Esophagus squamous epithelium (tissue), 5 donors: ENCODE measurements around the gene SCT. TPM values are rescaled to one million over a fixed set of nuclear protein-coding genes. Genes with fewer than 3 reads are reported as not detected.
A peak's percentile ranks its signal among the peaks of the same experiment; 100 is the strongest.

ENCODE experiments used
- DNase-seq: peaks from one replicate; lab custom pipeline; 2025; lab: John Stamatoyannopoulos, UW
- H3K27ac ChIP-seq, 4 donors: fragments of 200-600 bp; sonication (generic); one replicate each; pipeline ENCODE4 v1.5.1; 2016 to 2019; ENCODE audit warnings: mild to moderate bottlenecking in 1 of 4
- H3K27me3 ChIP-seq, 4 donors: fragments of 200-600 bp; sonication (generic); 1 replicate in 3 of 4; 2 replicates in 1 of 4; pipeline versions ENCODE4 v1.5.1 to v1.6.0; 2017 to 2021; ENCODE audit warnings: antibody characterized with exemption in 1 of 4
- H3K36me3 ChIP-seq, 3 donors: fragments of 200-600 bp; sonication (generic); one replicate each; pipeline ENCODE4 v1.5.1; 2016 to 2019
- H3K4me1 ChIP-seq, 3 donors: fragments of 200-600 bp; sonication (generic); one replicate each; pipeline ENCODE4 v1.5.1; 2017 to 2019
- H3K4me3 ChIP-seq, 4 donors: fragments of 200-600 bp; sonication (generic); 1 replicate in 3 of 4; 2 replicates in 1 of 4; pipeline ENCODE4 v1.5.1; 2016 to 2019; ENCODE audit warnings: mild to moderate bottlenecking in 2 of 4, moderate library complexity in 1 of 4
- H3K9me3 ChIP-seq, 3 donors: fragments of 200-600 bp; sonication (generic); one replicate each; pipeline ENCODE4 v1.5.1; 2016 to 2019
- CTCF ChIP-seq, 6 experiments: fragments of 450-650 bp in 4 of 6; fragments of 200-600 bp in 2 of 6; sonication (generic) in 2 of 6; IDR thresholded peaks; one replicate each; pipeline ENCODE4 v1.5.1; 2016 to 2019; ENCODE audit warnings: antibody characterized with exemption in 6 of 6, mild to moderate bottlenecking in 4 of 6, moderate library complexity in 4 of 6
- POLR2A ChIP-seq, 4 donors: fragments of 450-650 bp; IDR thresholded peaks; one replicate each; pipeline ENCODE4 v1.6.1; 2017; ENCODE audit warnings: antibody characterized with exemption in 4 of 4, mild to moderate bottlenecking in 4 of 4, moderate library complexity in 3 of 4
- WGBS, 2 donors: methylation state at CpG; one replicate each; pipeline ENCODE4 v1.1.5; 2018; 5-methylcytosine and 5-hydroxymethylcytosine counted together
- intact Hi-C: fragments of 100-400 bp; cut with DNase I; formaldehyde crosslinking; loops from one replicate; pipeline ENCODE4 v1.15.0; 2022
- total RNA-seq, 4 donors: library from RNA; depleted of rRNA; stranded (reverse); fragments of >200 nt; gene quantifications; one replicate each; pipeline ENCODE4 v1.1.0, GENCODE V29; 2016
- donor health status: DM: yes; HTN: yes; CAD: no.

The SCT gene
- 1 to 10 TPM in 1 of 4 donors, not detected in 3; 5.3 TPM for total RNA-seq

GRCh38 chr11:626475-627307, at the start of gene SCT:
SCT (minus strand) TSS chr11:627181; CDS start chr11:627143, 38 bp downstream.
- H3K36me3 ChIP-seq, result peaks cover 0 to 24% (median 0%) of the 10 kb centered on the region in 3 donors
- no peak for DNase-seq
- TF ChIP-seq CTCF (IDR thresholded peaks at IDR 0.05) (no peak), POLR2A (IDR thresholded peaks at IDR 0.05) (no peak)
- H3K27me3 ChIP-seq, result peaks cover 0 to 44% (median 2%) of the 10 kb centered on the region in 4 donors
- H3K4me1 ChIP-seq, result peaks cover 3 to 23% (median 7%) of the 10 kb centered on the region in 3 donors
- no peak within 1 kb of the TSS for H3K27ac ChIP-seq
- WGBS, 2 donors, result 25% methylated on average over 9 of the region's 72 CpGs; no CpG with 5 or more reads in 1 of the 2 donors
- H3K9me3 ChIP-seq, result no peaks in the 10 kb centered on the region
- H3K4me3 ChIP-seq, result peak within 1 kb of the TSS in 2 of 4 donors; percentile 13 to 23
- intact Hi-C loops, result no loop called here

GRCh38 chr11:674406-674805, 47.4 kb upstream of the SCT start:
- 80 to 81% methylated on average over 6 to 8 of the region's 17 CpGs for WGBS, 2 donors

GRCh38 chr11:673866-674265, 46.9 kb upstream of the SCT start:
- intact Hi-C loops, result no loop called here
- WGBS, 2 donors, result 93 to 97% methylated on average over 8 of the region's 8 CpGs
- H3K27ac ChIP-seq, result no peak overlapping the region
- peaks cover 15 to 90% (median 30%) of the 10 kb centered on the region in 3 donors for H3K36me3 ChIP-seq
- TF ChIP-seq CTCF (IDR thresholded peaks at IDR 0.05) (no peak), POLR2A (IDR thresholded peaks at IDR 0.05) (no peak)
- no peak overlapping the region for H3K4me3 ChIP-seq
- no peaks in the 10 kb centered on the region for H3K9me3 ChIP-seq
- no peaks in the 10 kb centered on the region for H3K4me1 ChIP-seq
- no peaks in the 10 kb centered on the region for H3K27me3 ChIP-seq
- no peak for DNase-seq

More at GRCh38 chr11:674406-674805, 47.4 kb upstream of the SCT start:
- no peak for DNase-seq
- Histone ChIP-seq H3K27me3 (no peaks in the 10 kb centered on the region), H3K9me3 (no peaks in the 10 kb centered on the region), H3K27ac (no peak overlapping the region), H3K36me3 (peaks cover 16 to 92% (median 30%) of the 10 kb centered on the region in 3 donors), H3K4me3 (no peak overlapping the region), H3K4me1 (no peaks in the 10 kb centered on the region)
- intact Hi-C loops, result no loop called here
- TF ChIP-seq POLR2A (IDR thresholded peaks at IDR 0.05), result no peak
- TF ChIP-seq CTCF (IDR thresholded peaks at IDR 0.05), result no peak

- intact Hi-C loops, result loop anchor here (10.0 kb wide), 1 partner anchor 59 kb away; no protein-coding TSS in a partner anchor
- Histone ChIP-seq H3K27ac (peak overlapping the region; percentile 11 to 79 (median 67)), H3K36me3 (peaks cover 0 to 75% (median 0%) of the 10 kb centered on the region in 3 donors), H3K27me3 (no peaks in the 10 kb centered on the region), H3K9me3 (no peaks in the 10 kb centered on the region), H3K4me1 (peaks cover 6 to 16% (median 11%) of the 10 kb centered on the region in 3 donors), H3K4me3 (no peak overlapping the region)
- no peak for DNase-seq
- WGBS, 2 donors, result 34 to 46% methylated on average over 9 to 11 of the region's 11 CpGs
- no peak for TF ChIP-seq CTCF (IDR thresholded peaks at IDR 0.05)
These were observed 38.8 kb upstream of the SCT start for GRCh38 chr11:665704-666281.
